Measurements from ENCODE around the gene HOXC6.

- TF ChIP-seq CTCF (conservative IDR thresholded peaks at IDR 0.05; ENCODE audit: low read length) (peak; percentile 56), EZH2phosphoT487 (IDR thresholded peaks at IDR 0.05; ENCODE audit: borderline replicate concordance) (no peak)
These were observed 8.6 kb downstream of the HOXC6 start for GRCh38 chr12:54036620-54037359.

All from Loucy (cell line).